ENCODE measurements around the gene ZNF521.

GRCh38 chr18:25360301-25360899 is 8.4 kb upstream of the ZNF521 start:
- TF ChIP-seq PATZ1 (CRISPR knock-in tag; IDR thresholded peaks at IDR 0.05; ENCODE audit: borderline replicate concordance), result no peak
- TF ChIP-seq ZNF565 (CRISPR knock-in tag; conservative IDR thresholded peaks at IDR 0.05; ENCODE audit: low read depth), result no peak
- TF ChIP-seq ZFP30 (CRISPR knock-in tag; IDR thresholded peaks at IDR 0.05), result no peak
- no peak for TF ChIP-seq GLIS3 (CRISPR knock-in tag; IDR thresholded peaks at IDR 0.05)
- no peak for TF ChIP-seq CREB5 (CRISPR knock-in tag; IDR thresholded peaks at IDR 0.05; ENCODE audit: low read depth)

Data from SK-N-SH treated with all-trans-retinoic acid at 6 μM for 48 hours (cell line).